ENCODE results near the gene ADAMTS12.

ADAMTS12 gene

DNA sequence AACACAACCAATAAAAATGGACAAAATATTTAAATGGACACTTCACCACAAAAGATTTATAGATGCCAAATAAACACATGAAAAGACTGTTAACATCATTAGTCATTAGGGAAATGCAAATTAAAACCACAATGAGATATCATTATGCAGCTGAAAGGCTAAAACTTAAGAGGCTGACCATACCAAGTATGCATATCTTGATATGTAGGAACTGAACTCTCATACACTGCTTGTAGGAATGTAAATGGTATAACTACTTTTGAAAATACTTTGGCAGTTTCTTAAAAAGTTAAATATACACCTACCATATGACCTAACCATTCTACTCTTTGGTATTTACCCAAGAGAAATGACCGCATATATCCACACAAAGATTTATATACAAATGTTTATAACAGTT, 13.6 kb upstream of the ADAMTS12 start:
- no peaks in the 10 kb centered on the region for H3K27me3 ChIP-seq (replicated peaks; ENCODE audit: control insufficient read depth, insufficient read depth, low read length, poor library complexity, severe bottlenecking)
- no peak for DNase-seq
- no peak overlapping the region for H3K27ac ChIP-seq (ENCODE audit: insufficient read depth, low read length, poor library complexity, severe bottlenecking)
- H3K4me1 ChIP-seq (ENCODE audit: control insufficient read depth, insufficient read depth, low read length, poor library complexity, severe bottlenecking), result no peaks in the 10 kb centered on the region
- H3K4me3 ChIP-seq (ENCODE audit: insufficient read depth, low read depth, low read length, poor library complexity, severe bottlenecking), result no peak overlapping the region
- no peaks in the 10 kb centered on the region for H3K36me3 ChIP-seq (ENCODE audit: control insufficient read depth, insufficient read depth, low read length)
- peaks cover 7% of the 10 kb centered on the region for H3K9me3 ChIP-seq (ENCODE audit: control insufficient read depth, low read length)

DNA sequence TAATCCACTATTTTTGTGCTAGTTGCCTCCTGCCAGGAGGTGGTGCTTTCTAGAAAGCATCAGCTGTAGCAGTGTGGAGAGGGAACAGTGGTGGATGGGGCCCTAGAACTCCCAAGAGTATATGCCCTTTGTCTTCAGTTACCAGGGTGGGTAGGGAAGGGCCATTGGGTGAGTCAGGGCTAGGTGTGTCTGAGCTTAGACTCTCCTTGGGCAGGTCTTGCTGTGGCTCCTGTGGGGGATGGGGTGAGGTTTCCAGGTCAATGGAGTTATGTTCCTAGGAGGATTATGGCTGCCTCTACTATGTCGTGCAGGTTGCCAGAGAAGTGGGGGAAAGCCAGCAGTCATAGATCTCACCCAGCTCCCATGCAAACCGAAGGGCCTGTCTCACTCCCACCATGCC, 11.3 kb upstream of the ADAMTS12 start:
- DNase-seq, result no peak
- H3K4me1 ChIP-seq (ENCODE audit: control insufficient read depth, insufficient read depth, low read length, poor library complexity, severe bottlenecking), result no peaks in the 10 kb centered on the region
- H3K27ac ChIP-seq (ENCODE audit: insufficient read depth, low read length, poor library complexity, severe bottlenecking), result no peak overlapping the region
- no peaks in the 10 kb centered on the region for H3K36me3 ChIP-seq (ENCODE audit: control insufficient read depth, insufficient read depth, low read length)
- H3K27me3 ChIP-seq (replicated peaks; ENCODE audit: control insufficient read depth, insufficient read depth, low read length, poor library complexity, severe bottlenecking), result peaks cover 3% of the 10 kb centered on the region
- no peak overlapping the region for H3K4me3 ChIP-seq (ENCODE audit: insufficient read depth, low read depth, low read length, poor library complexity, severe bottlenecking)
- H3K9me3 ChIP-seq (ENCODE audit: control insufficient read depth, low read length), result peaks cover 7% of the 10 kb centered on the region

DNA sequence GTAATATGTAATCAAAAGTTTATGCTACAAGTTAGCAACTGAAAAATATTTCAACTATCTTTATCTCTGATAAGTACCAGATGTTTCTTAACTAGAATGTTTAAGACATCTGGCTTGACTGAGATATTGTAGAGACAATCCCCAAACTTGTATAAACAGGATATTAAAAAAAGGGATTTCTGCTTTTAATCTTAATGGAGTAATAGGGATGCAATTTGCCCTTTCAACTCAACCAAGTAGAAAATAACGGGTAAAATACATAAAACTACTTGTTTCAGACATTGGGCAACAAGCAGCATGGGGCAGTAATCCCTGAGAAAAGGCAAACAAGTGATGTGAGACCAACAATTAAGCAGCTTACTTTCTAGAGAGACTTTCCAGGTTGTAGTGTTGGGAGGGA, 9.4 kb upstream of the ADAMTS12 start:
- Histone ChIP-seq H3K36me3 (ENCODE audit: control insufficient read depth, insufficient read depth, low read length) (no peaks in the 10 kb centered on the region), H3K27ac (ENCODE audit: insufficient read depth, low read length, poor library complexity, severe bottlenecking) (no peak overlapping the region)
- DNase-seq, result no peak

DNA sequence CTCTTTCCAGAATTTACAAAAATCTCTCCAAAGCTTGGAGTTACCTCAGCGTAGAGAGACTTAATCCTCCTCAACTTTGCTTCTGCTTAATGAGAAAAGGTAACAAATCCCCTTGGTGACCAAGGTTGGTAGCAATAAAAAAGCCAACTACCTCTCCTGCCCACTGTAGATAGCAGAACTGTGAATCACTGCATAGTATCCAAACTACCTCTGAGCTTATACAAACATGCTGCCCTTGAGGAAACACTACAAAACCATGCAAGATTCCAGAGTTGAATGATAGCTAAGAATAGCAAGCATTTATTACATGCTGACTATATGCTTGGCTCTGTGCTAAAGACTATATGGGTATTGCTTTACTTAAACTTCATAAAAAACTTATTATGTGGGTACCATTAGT, 2.8 kb upstream of the ADAMTS12 start:
- DNase-seq, result no peak
- H3K27ac ChIP-seq (ENCODE audit: insufficient read depth, low read length, poor library complexity, severe bottlenecking), result no peak overlapping the region
- H3K27me3 ChIP-seq (replicated peaks; ENCODE audit: control insufficient read depth, insufficient read depth, low read length, poor library complexity, severe bottlenecking), result peaks cover 3% of the 10 kb centered on the region

More for the DNA sequence above, 9.4 kb upstream of the ADAMTS12 start:
- H3K4me3 ChIP-seq (ENCODE audit: insufficient read depth, low read depth, low read length, poor library complexity, severe bottlenecking), result no peak overlapping the region
- H3K27me3 ChIP-seq (replicated peaks; ENCODE audit: control insufficient read depth, insufficient read depth, low read length, poor library complexity, severe bottlenecking), result peaks cover 3% of the 10 kb centered on the region
- H3K9me3 ChIP-seq (ENCODE audit: control insufficient read depth, low read length), result no peaks in the 10 kb centered on the region
- no peaks in the 10 kb centered on the region for H3K4me1 ChIP-seq (ENCODE audit: control insufficient read depth, insufficient read depth, low read length, poor library complexity, severe bottlenecking)

DNA sequence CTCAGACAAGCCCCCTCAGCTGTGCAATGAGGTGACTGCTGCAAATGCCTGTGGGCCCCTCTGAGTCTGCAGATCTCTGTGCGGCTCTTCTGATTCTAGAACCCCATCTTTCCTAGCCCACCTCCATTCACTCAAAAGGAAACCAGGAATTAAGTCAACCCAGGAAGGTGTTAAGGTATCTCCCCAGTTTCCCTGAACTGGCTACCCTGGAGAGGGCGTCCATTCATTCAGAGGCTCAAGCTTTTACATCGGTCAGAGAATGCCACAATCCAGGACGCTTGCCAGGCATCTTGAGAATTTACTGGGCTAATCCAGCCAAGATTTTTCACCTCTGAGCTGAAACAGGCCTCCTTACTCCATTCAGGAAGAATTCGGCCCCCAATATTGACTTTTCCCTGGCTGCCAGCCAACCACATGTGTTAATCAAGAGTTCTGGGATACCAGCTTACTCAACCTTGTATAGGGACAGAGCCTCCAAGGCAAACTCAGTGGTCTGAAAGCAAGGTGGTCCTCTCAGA, 889 bp upstream of the ADAMTS12 start:
- Histone ChIP-seq H3K27me3 (replicated peaks; ENCODE audit: control insufficient read depth, insufficient read depth, low read length, poor library complexity, severe bottlenecking) (no peaks in the 10 kb centered on the region), H3K4me1 (ENCODE audit: control insufficient read depth, insufficient read depth, low read length, poor library complexity, severe bottlenecking) (no peaks in the 10 kb centered on the region), H3K36me3 (ENCODE audit: control insufficient read depth, insufficient read depth, low read length) (no peaks in the 10 kb centered on the region), H3K27ac (ENCODE audit: insufficient read depth, low read length, poor library complexity, severe bottlenecking) (no peak overlapping the region), H3K4me3 (ENCODE audit: insufficient read depth, low read depth, low read length, poor library complexity, severe bottlenecking) (no peak overlapping the region), H3K9me3 (ENCODE audit: control insufficient read depth, low read length) (no peaks in the 10 kb centered on the region)
- DNase-seq, result no peak

More for the DNA sequence above, 2.8 kb upstream of the ADAMTS12 start:
- no peaks in the 10 kb centered on the region for H3K9me3 ChIP-seq (ENCODE audit: control insufficient read depth, low read length)
- no peaks in the 10 kb centered on the region for H3K4me1 ChIP-seq (ENCODE audit: control insufficient read depth, insufficient read depth, low read length, poor library complexity, severe bottlenecking)
- H3K36me3 ChIP-seq (ENCODE audit: control insufficient read depth, insufficient read depth, low read length), result no peaks in the 10 kb centered on the region
- H3K4me3 ChIP-seq (ENCODE audit: insufficient read depth, low read depth, low read length, poor library complexity, severe bottlenecking), result no peak overlapping the region

DNA sequence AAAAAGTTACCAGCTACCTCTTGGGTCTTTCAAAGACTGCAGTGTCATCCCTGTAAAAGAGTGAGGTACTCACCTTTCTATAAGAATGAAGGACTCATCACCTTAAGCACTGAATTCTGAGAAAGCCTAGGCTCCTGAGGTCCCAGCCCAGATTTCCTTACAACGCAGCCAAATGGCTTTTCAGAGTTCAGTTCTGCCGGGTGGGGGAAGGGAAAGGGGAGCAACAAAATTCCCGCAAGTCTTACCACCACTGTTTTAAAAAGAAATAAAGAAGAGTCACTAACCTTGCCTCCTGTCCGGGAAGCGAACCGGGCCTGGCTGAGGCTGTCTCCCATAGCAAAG, 373 bp downstream of the ADAMTS12 start:
- no peak for DNase-seq
- Histone ChIP-seq H3K27me3 (replicated peaks; ENCODE audit: control insufficient read depth, insufficient read depth, low read length, poor library complexity, severe bottlenecking) (no peaks in the 10 kb centered on the region), H3K36me3 (ENCODE audit: control insufficient read depth, insufficient read depth, low read length) (no peaks in the 10 kb centered on the region), H3K27ac (ENCODE audit: insufficient read depth, low read length, poor library complexity, severe bottlenecking) (no peak overlapping the region), H3K9me3 (ENCODE audit: control insufficient read depth, low read length) (no peaks in the 10 kb centered on the region), H3K4me1 (ENCODE audit: control insufficient read depth, insufficient read depth, low read length, poor library complexity, severe bottlenecking) (no peaks in the 10 kb centered on the region), H3K4me3 (ENCODE audit: insufficient read depth, low read depth, low read length, poor library complexity, severe bottlenecking) (no peak overlapping the region)

DNA sequence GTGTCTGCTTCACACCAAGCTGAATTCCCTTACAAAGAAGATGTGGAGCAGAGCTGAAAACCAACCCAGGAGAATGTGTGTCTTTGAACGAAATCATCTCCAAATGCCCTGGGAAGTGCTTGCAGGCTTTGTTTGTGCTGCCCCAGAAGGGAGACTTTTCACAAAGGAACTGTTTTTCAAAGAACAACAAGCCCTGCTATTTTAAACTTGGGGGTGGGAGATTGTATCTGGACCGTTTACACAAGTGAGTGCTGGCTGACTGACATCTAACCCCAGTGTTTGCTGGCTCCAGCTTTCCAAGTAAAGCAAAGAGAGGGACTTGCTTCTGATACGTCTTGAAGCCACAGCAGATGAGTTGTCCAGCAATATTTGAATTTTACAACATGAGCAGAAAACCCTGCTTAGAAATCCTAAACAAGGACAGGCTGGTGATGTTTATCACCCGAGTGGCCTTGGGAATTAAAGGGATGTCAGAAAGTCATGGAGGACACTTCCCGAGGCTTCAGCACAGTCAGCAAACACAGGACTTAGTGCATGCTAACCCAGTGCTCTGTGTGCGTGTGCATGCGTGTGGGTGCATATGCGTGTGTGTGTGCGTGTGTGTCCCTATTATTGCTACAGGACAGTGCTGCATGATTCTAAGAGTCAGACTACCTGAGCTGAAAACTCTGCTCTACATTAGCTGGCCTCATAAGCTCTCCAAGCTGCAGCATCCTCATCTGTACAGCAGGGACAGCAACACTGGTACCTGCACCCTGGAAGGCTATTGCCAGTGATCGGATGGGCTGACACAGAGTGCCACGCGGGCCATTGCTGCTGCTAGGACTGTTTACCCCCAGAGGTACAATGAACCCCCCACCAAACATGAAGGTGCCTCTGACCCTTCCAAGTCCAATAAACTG, 1.4 kb downstream of the ADAMTS12 start:
- Histone ChIP-seq H3K27me3 (replicated peaks; ENCODE audit: control insufficient read depth, insufficient read depth, low read length, poor library complexity, severe bottlenecking) (no peaks in the 10 kb centered on the region), H3K4me1 (ENCODE audit: control insufficient read depth, insufficient read depth, low read length, poor library complexity, severe bottlenecking) (no peaks in the 10 kb centered on the region), H3K4me3 (ENCODE audit: insufficient read depth, low read depth, low read length, poor library complexity, severe bottlenecking) (no peak overlapping the region), H3K27ac (ENCODE audit: insufficient read depth, low read length, poor library complexity, severe bottlenecking) (no peak overlapping the region), H3K9me3 (ENCODE audit: control insufficient read depth, low read length) (no peaks in the 10 kb centered on the region), H3K36me3 (ENCODE audit: control insufficient read depth, insufficient read depth, low read length) (no peaks in the 10 kb centered on the region)
- DNase-seq, result no peak

DNA sequence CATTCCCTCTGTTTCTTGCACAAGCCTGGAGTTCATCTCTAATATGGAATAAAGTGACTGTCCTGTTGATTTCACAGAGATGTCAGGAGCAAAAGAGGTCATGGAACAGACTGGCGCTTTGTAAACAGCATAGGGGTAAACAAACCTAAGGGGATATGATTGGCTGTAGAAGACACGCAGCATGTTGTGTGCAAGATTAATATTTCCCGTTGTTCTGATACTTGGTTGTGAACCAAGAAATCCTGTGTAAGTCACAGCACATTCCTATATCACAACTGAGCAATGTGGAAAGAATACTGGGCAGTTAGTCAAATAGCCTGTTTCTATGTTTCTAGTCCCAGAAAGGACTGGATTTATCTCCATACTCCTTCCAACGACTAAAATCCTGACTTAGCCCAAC, 3.2 kb downstream of the ADAMTS12 start:
- Histone ChIP-seq H3K4me1 (ENCODE audit: control insufficient read depth, insufficient read depth, low read length, poor library complexity, severe bottlenecking) (no peaks in the 10 kb centered on the region), H3K27ac (ENCODE audit: insufficient read depth, low read length, poor library complexity, severe bottlenecking) (no peak overlapping the region), H3K36me3 (ENCODE audit: control insufficient read depth, insufficient read depth, low read length) (no peaks in the 10 kb centered on the region), H3K4me3 (ENCODE audit: insufficient read depth, low read depth, low read length, poor library complexity, severe bottlenecking) (no peak overlapping the region), H3K9me3 (ENCODE audit: control insufficient read depth, low read length) (no peaks in the 10 kb centered on the region), H3K27me3 (replicated peaks; ENCODE audit: control insufficient read depth, insufficient read depth, low read length, poor library complexity, severe bottlenecking) (no peaks in the 10 kb centered on the region)
- DNase-seq, result no peak

DNA sequence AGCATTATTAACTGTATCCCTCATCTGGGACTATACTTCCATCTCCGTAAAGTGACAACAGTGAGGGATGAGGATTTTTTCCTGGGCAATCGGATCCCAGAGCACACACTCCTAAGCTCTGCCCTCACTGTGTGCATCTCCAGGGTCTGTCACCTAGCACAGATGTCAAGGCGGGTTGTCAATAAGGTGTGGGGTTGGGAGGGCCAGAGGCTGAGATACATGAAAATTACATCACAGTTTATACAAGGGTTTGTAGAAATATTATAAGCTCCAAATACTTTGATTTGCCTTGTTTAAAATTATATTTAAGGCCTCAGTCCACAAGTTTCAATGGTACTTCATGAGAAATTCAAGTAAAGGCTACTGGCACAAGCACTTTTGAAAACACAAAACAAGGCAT, 4.5 kb downstream of the ADAMTS12 start:
- H3K4me3 ChIP-seq (ENCODE audit: insufficient read depth, low read depth, low read length, poor library complexity, severe bottlenecking), result no peak overlapping the region
- H3K36me3 ChIP-seq (ENCODE audit: control insufficient read depth, insufficient read depth, low read length), result no peaks in the 10 kb centered on the region
- no peak overlapping the region for H3K27ac ChIP-seq (ENCODE audit: insufficient read depth, low read length, poor library complexity, severe bottlenecking)
- H3K9me3 ChIP-seq (ENCODE audit: control insufficient read depth, low read length), result no peaks in the 10 kb centered on the region
- no peak for DNase-seq
- H3K27me3 ChIP-seq (replicated peaks; ENCODE audit: control insufficient read depth, insufficient read depth, low read length, poor library complexity, severe bottlenecking), result no peaks in the 10 kb centered on the region
- no peaks in the 10 kb centered on the region for H3K4me1 ChIP-seq (ENCODE audit: control insufficient read depth, insufficient read depth, low read length, poor library complexity, severe bottlenecking)

DNA sequence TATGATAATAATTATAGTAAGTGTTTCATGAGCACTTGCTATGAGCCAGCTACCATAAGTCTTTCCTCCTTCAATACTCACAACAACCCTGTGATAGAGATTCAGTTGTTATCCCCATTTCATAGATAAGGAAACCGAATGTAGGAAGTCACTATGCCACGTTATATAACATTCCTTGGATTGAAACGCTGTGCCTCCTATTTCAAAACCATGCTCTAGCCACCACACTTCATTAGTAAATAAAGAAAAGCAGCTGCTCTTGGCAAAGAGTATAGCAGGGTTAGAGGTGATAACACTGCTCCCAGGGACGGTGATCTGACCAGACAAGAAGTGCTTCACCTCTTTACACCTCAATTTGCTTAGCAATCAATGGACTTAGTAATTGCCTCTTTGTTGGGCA, 5.5 kb downstream of the ADAMTS12 start:
- no peak overlapping the region for H3K4me3 ChIP-seq (ENCODE audit: insufficient read depth, low read depth, low read length, poor library complexity, severe bottlenecking)
- no peaks in the 10 kb centered on the region for H3K36me3 ChIP-seq (ENCODE audit: control insufficient read depth, insufficient read depth, low read length)
- H3K4me1 ChIP-seq (ENCODE audit: control insufficient read depth, insufficient read depth, low read length, poor library complexity, severe bottlenecking), result no peaks in the 10 kb centered on the region
- H3K9me3 ChIP-seq (ENCODE audit: control insufficient read depth, low read length), result no peaks in the 10 kb centered on the region
- DNase-seq, result no peak
- no peak overlapping the region for H3K27ac ChIP-seq (ENCODE audit: insufficient read depth, low read length, poor library complexity, severe bottlenecking)
- no peaks in the 10 kb centered on the region for H3K27me3 ChIP-seq (replicated peaks; ENCODE audit: control insufficient read depth, insufficient read depth, low read length, poor library complexity, severe bottlenecking)
